Measurements from ENCODE around the gene UBTD1.
"Not testable (repeated sequence)": the region's sequence is repeated elsewhere in the genome, so short reads cannot be mapped to it uniquely, and the experiment has no call there.

UBTD1 gene

GRCh38 chr10:97567891-97568290 is 69.2 kb downstream of the UBTD1 start:
- no peak for DNase-seq

GRCh38 chr10:97570146-97570788 is 71.5 kb downstream of the UBTD1 start:
- no peak for DNase-seq

- DNase-seq = no peak
These were observed 72.2 kb downstream of the UBTD1 start for GRCh38 chr10:97570789-97571471.

GRCh38 chr10:97571622-97572021 is 72.9 kb downstream of the UBTD1 start:
- no peak for DNase-seq

GRCh38 chr10:97572214-97572989 is 73.7 kb downstream of the UBTD1 start, which contains the start of gene ANKRD2:
Gene ANKRD2 (plus strand): TSS chr10:97572779. CDS start chr10:97572789, 10 bp downstream.
- no peak for DNase-seq

GRCh38 chr10:97573021-97573420 is 74.3 kb downstream of the UBTD1 start:
- no peak for DNase-seq

GRCh38 chr10:97573672-97574071 is 74.9 kb downstream of the UBTD1 start:
- DNase-seq = no peak

GRCh38 chr10:97574374-97575126 is 75.8 kb downstream of the UBTD1 start:
- DNase-seq = no peak

- DNase-seq = no peak
These were observed 76.5 kb downstream of the UBTD1 start for GRCh38 chr10:97575127-97575668.

- not testable (repeated sequence) for DNase-seq
These were observed 77.8 kb downstream of the UBTD1 start for GRCh38 chr10:97576487-97576886.

- DNase-seq = no peak
These were observed 79.0 kb downstream of the UBTD1 start for GRCh38 chr10:97577701-97578100.

- no peak for DNase-seq
These were observed 79.6 kb downstream of the UBTD1 start for GRCh38 chr10:97578171-97578844.

GRCh38 chr10:97580421-97581367 is 82.0 kb downstream of the UBTD1 start:
- DNase-seq = no peak

GRCh38 chr10:97582169-97582568 is 83.4 kb downstream of the UBTD1 start:
- DNase-seq = no peak

GRCh38 chr10:97583476-97583875 is 84.8 kb downstream of the UBTD1 start:
- DNase-seq = no peak

- DNase-seq = no peak
These were observed 85.5 kb downstream of the UBTD1 start, which contains the start of gene HOGA1 for GRCh38 chr10:97584060-97584797. Gene HOGA1 (plus strand): TSS chr10:97584389. CDS start chr10:97584704, 315 bp downstream.

GRCh38 chr10:97584798-97585438 is 86.2 kb downstream of the UBTD1 start:
- DNase-seq = no peak

- no peak for DNase-seq
These were observed 86.7 kb downstream of the UBTD1 start for GRCh38 chr10:97585439-97585811.

- DNase-seq = no peak
These were observed 88.5 kb downstream of the UBTD1 start for GRCh38 chr10:97587183-97587582.

GRCh38 chr10:97589479-97589878 is 90.8 kb downstream of the UBTD1 start, which contains the start of gene C10orf62:
Gene C10orf62 (plus strand): TSS chr10:97589721. CDS start chr10:97589898, 177 bp downstream.
- no peak for DNase-seq

Data from stimulated activated naive CD4-positive, alpha-beta T cell treated with Interleukin-2 at 50 U/mL for 16 hours (primary cell).